ENCODE results near the gene MRPL51. TPM values are rescaled to one million over a fixed set of nuclear protein-coding genes. Genes with fewer than 3 reads are reported as not detected.
A peak's percentile ranks its signal among the peaks of the same experiment; 100 is the strongest.

Gene MRPL51
- total and polyA plus RNA-seq, 2 donors (not counting 3 experiments of a cell fraction or from before 2014, with no cell fraction given): 147 to 273 TPM

DNA sequence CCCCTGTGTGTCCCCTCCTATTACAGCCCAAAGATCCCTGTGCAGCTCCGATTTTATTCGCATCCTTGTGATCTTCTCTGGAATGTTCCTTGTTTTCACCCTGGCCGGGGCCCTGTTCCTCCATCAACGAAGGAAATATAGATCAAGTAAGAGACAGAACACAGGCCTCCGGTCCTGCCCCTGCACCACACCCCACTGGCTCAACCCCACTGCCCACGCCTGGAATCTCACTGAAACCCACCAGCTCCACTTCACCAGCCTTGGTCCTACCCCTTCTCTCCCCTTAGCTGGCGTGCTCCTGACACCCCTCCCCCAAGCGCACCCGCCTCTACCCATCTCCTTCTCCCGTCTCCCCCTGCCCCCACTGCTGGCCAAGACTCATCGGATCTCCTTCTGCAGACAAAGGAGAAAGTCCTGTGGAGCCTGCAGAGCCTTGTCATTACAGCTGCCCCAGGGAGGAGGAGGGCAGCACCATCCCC is 42.2 kb downstream of the MRPL51 start:
- no peak for DNase-seq (ENCODE audit: low read depth, low spot score)
- no peaks in the 10 kb centered on the region for H3K27me3 ChIP-seq (ENCODE audit: control insufficient read depth in 2 of 2, insufficient read depth in 2 of 2, low read length in 2 of 2)
- no peaks in the 10 kb centered on the region for H3K79me2 ChIP-seq (ENCODE audit: control insufficient read depth, insufficient read depth, low read length)
- POLR2A ChIA-PET: interaction anchor here (1.0 to 1.2 kb wide), 2 partner anchors 14 to 19 kb away, joined by 5 read pairs; partner anchors contain the start of gene VAMP1
- H3K9me3 ChIP-seq (replicated peaks; ENCODE audit: control insufficient read depth, insufficient read depth, low read length): no peaks in the 10 kb centered on the region
- no peaks in the 10 kb centered on the region for H3K9me1 ChIP-seq (replicated peaks; ENCODE audit: control insufficient read depth, extremely low read depth, insufficient read depth, low read length)
- H3K27ac ChIP-seq (ENCODE audit: insufficient read depth, low read depth, low read length): peak overlapping the region; percentile 62
- H4K20me1 ChIP-seq (replicated peaks; ENCODE audit: control insufficient read depth, extremely low read depth, insufficient read depth, low read length): no peaks in the 10 kb centered on the region
- H3K36me3 ChIP-seq (ENCODE audit: control insufficient read depth in 2 of 2, extremely low read depth in 1 of 2, insufficient read depth in 2 of 2, low read length in 2 of 2): no peaks in the 10 kb centered on the region
- H3K4me1 ChIP-seq (ENCODE audit: control insufficient read depth, extremely low read depth, insufficient read depth, low read length): peaks cover 27% of the 10 kb centered on the region
- no peak for FAIRE-seq
- no TSS peak for BruUV-seq (replicated peaks)
- dilution Hi-C loops (cut with MboI; ENCODE audit: extremely low pct_ligation_motif_present, low sequenced_read_pairs) (no loop called here), intact Hi-C loops (cut with micrococcal nuclease) (loop anchor here (1.0 kb wide), 1 partner anchor 21 kb away; no protein-coding TSS in a partner anchor)
- peak overlapping the region; percentile 79 for H2AFZ ChIP-seq (ENCODE audit: low read depth, low read length)
- peak overlapping the region in 2 of 3 experiments; percentile 10 to 51 for H3K4me3 ChIP-seq (replicated peaks in 1 of 3; ENCODE audit: insufficient read depth in 1 of 3, low read depth in 1 of 3, low read length in 3 of 3)
- CTCF ChIA-PET: interaction anchor here (0.7 to 3.0 kb wide), 4 partner anchors 12 to 154 kb away, joined by 4 to 25 read pairs (median 7); no protein-coding TSS in a partner anchor
- no peak overlapping the region for H3K9ac ChIP-seq (replicated peaks; ENCODE audit: extremely low read depth, insufficient read depth, low read length)
- peak overlapping the region; percentile 62 for H3K4me2 ChIP-seq (ENCODE audit: insufficient read depth, low read length)
- TF ChIP-seq GATA2 (IDR thresholded peaks at IDR 0.05; ENCODE audit: insufficient read depth, insufficient read length, low read depth, low read length) (no peak), MYC (IDR thresholded peaks at IDR 0.05; ENCODE audit: low read depth, low read length) (no peak), POLR2AphosphoS5 (IDR thresholded peaks at IDR 0.05; ENCODE audit: insufficient read depth, low read depth, low read length) (no peak), FOS (IDR thresholded peaks at IDR 0.05; ENCODE audit: borderline replicate concordance, insufficient read depth, low read length) (no peak), POLR2A (IDR thresholded peaks at IDR 0.05; ENCODE audit: low read depth, low read length) (no peak), JUN (IDR thresholded peaks at IDR 0.05; ENCODE audit: borderline replicate concordance, insufficient read depth, insufficient read length, low read depth) (no peak), EZH2 (IDR thresholded peaks at IDR 0.05; ENCODE audit: borderline replicate concordance, low read depth, low read length, severe bottlenecking) (no peak)
- TF ChIP-seq, protein P1, sequence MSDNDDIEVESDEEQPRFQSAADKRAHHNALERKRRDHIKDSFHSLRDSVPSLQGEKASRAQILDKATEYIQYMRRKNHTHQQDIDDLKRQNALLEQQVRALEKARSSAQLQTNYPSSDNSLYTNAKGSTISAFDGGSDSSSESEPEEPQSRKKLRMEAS (IDR thresholded peaks at IDR 0.05; ENCODE audit: insufficient read depth, insufficient read length): no peak
- TF ChIP-seq, protein P2, sequence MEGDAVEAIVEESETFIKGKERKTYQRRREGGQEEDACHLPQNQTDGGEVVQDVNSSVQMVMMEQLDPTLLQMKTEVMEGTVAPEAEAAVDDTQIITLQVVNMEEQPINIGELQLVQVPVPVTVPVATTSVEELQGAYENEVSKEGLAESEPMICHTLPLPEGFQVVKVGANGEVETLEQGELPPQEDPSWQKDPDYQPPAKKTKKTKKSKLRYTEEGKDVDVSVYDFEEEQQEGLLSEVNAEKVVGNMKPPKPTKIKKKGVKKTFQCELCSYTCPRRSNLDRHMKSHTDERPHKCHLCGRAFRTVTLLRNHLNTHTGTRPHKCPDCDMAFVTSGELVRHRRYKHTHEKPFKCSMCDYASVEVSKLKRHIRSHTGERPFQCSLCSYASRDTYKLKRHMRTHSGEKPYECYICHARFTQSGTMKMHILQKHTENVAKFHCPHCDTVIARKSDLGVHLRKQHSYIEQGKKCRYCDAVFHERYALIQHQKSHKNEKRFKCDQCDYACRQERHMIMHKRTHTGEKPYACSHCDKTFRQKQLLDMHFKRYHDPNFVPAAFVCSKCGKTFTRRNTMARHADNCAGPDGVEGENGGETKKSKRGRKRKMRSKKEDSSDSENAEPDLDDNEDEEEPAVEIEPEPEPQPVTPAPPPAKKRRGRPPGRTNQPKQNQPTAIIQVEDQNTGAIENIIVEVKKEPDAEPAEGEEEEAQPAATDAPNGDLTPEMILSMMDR (IDR thresholded peaks at IDR 0.05; ENCODE audit: extremely low read depth in 1 of 2, insufficient read depth in 1 of 2, low read depth in 1 of 2, low read length in 2 of 2): no peak

Measured in endothelial cell of umbilical vein (primary cell).